CD14-positive monocyte (primary cell): ENCODE results near the gene DOC2A. TPM values are rescaled to one million over a fixed set of nuclear protein-coding genes. Genes with fewer than 3 reads are reported as not detected.

Experiments
- DNase-seq, 3 donors: peaks; one replicate each; pipeline ENCODE4 v3.0.0-alpha.2; 2011 to 2022
- H2AFZ ChIP-seq: 2 replicates; pipeline ENCODE4 v1.6.0; 2012; ENCODE audit warnings: mild to moderate bottlenecking, low read depth, low read length, inconsistent platforms; ENCODE audit not compliant: insufficient read depth, poor library complexity, severe bottlenecking
- H3K27ac ChIP-seq, 2 donors: 1 replicate in 1 of 2; 2 replicates in 1 of 2; pipeline ENCODE4 v1.5.1; 2012 to 2013; ENCODE audit warnings: low read length in 2 of 2, control low read depth in 1 of 2, inconsistent platforms in 1 of 2, low read depth in 1 of 2, mild to moderate bottlenecking in 1 of 2
- H3K27me3 ChIP-seq, 2 donors: one replicate each; pipeline versions ENCODE4 v1.6.0 to v1.6.1; 2011 to 2013; ENCODE audit warnings: low read length in 2 of 2; ENCODE audit not compliant: control insufficient read depth in 2 of 2, insufficient read depth in 2 of 2
- H3K36me3 ChIP-seq, 2 donors: replicated peaks in 1 of 2; 1 replicate in 1 of 2; 2 replicates in 1 of 2; pipeline versions ENCODE4 v1.5.1 to v1.6.1; 2012 to 2013; ENCODE audit warnings: low read length in 2 of 2, control low read depth in 1 of 2, inconsistent platforms in 1 of 2, mild to moderate bottlenecking in 1 of 2; ENCODE audit not compliant: insufficient read depth in 2 of 2, control insufficient read depth in 1 of 2
- H3K4me1 ChIP-seq, 2 donors: 1 replicate in 1 of 2; 2 replicates in 1 of 2; pipeline versions ENCODE4 v1.5.1 to v1.6.1; 2012 to 2013; ENCODE audit warnings: low read length in 2 of 2, control low read depth in 1 of 2, inconsistent platforms in 1 of 2, mild to moderate bottlenecking in 1 of 2, moderate library complexity in 1 of 2; ENCODE audit not compliant: insufficient read depth in 2 of 2, control insufficient read depth in 1 of 2
- H3K4me2 ChIP-seq: replicated peaks from 2 replicates; pipeline ENCODE3; 2012; ENCODE audit warnings: low read length, moderate library complexity, mild to moderate bottlenecking; ENCODE audit not compliant: poor library complexity, severe bottlenecking; ENCODE audit errors: extremely low read depth
- H3K4me3 ChIP-seq, 3 experiments: fragments of 200-600 bp in 1 of 3; sonication (generic) in 1 of 3; replicated peaks in 1 of 3; 1 replicate in 2 of 3; 2 replicates in 1 of 3; pipeline ENCODE4 v1.5.1; 2011 to 2013; ENCODE audit warnings: low read length in 3 of 3, mild to moderate bottlenecking in 3 of 3, control low read depth in 2 of 3, low read depth in 2 of 3, inconsistent platforms in 1 of 3, moderate library complexity in 1 of 3
- H3K79me2 ChIP-seq: 2 replicates; pipeline ENCODE4 v1.6.0; 2012; ENCODE audit warnings: mild to moderate bottlenecking, control low read depth, inconsistent platforms, low read length, moderate library complexity; ENCODE audit not compliant: insufficient read depth
- H3K9ac ChIP-seq: 2 replicates; pipeline ENCODE4 v1.6.0; 2017; ENCODE audit warnings: low read length, mild to moderate bottlenecking; ENCODE audit not compliant: insufficient read depth, poor library complexity, severe bottlenecking
- H3K9me3 ChIP-seq, 2 donors: replicated peaks in 1 of 2; 1 replicate in 1 of 2; 2 replicates in 1 of 2; pipeline versions ENCODE4 v1.5.1 to v1.6.1; 2012 to 2013; ENCODE audit warnings: low read length in 2 of 2, control low read depth in 1 of 2; ENCODE audit not compliant: control insufficient read depth in 1 of 2, insufficient read depth in 1 of 2
- H4K20me1 ChIP-seq: 2 replicates; pipeline ENCODE4 v1.6.0; 2012; ENCODE audit warnings: mild to moderate bottlenecking, low read length, control low read depth, moderate library complexity; ENCODE audit not compliant: insufficient read depth
- H3K27ac Mint-ChIP-seq, 7 donors: one replicate each; pipeline ENCODE4 v1.8.0; 2020; ENCODE audit warnings: mild to moderate bottlenecking in 7 of 7, mixed read lengths in 7 of 7, moderate library complexity in 6 of 7, inconsistent platforms in 2 of 7
- H3K27me3 Mint-ChIP-seq, 3 donors: one replicate each; pipeline ENCODE4 v1.8.0; 2021 to 2022; ENCODE audit warnings: low read depth in 3 of 3, mild to moderate bottlenecking in 3 of 3, mixed read lengths in 3 of 3, moderate library complexity in 3 of 3, inconsistent platforms in 1 of 3
- H3K36me3 Mint-ChIP-seq, 2 donors: one replicate each; pipeline ENCODE4 v1.8.0; 2020; ENCODE audit warnings: mixed read lengths in 2 of 2, inconsistent platforms in 1 of 2, mild to moderate bottlenecking in 1 of 2
- H3K4me1 Mint-ChIP-seq: one replicate; pipeline ENCODE4 v1.8.0; 2020; ENCODE audit warnings: mild to moderate bottlenecking, mixed read lengths
- H3K4me3 Mint-ChIP-seq, 2 donors: one replicate each; pipeline ENCODE4 v1.8.0; 2020; ENCODE audit warnings: mild to moderate bottlenecking in 2 of 2, mixed read lengths in 2 of 2, moderate library complexity in 1 of 2
- H3K9me3 Mint-ChIP-seq, 7 donors: one replicate each; pipeline ENCODE4 v1.8.0; 2020 to 2022; ENCODE audit warnings: mixed read lengths in 7 of 7, mild to moderate bottlenecking in 6 of 7, moderate library complexity in 6 of 7, inconsistent platforms in 2 of 7
- CTCF ChIP-seq: fragments of 200-600 bp; IDR thresholded peaks from one replicate; pipeline ENCODE4 v1.8.0; 2022; ENCODE audit warnings: antibody characterized with exemption, mild to moderate bottlenecking
- WGBS: methylation state at CpG from one replicate; pipeline ENCODE4 v1.1.5; 2013; ENCODE audit warnings: missing lambda C conversion rate; ENCODE audit not compliant: insufficient coverage; 5-methylcytosine and 5-hydroxymethylcytosine counted together
- intact Hi-C, 2 donors: fragments of 100-400 bp; cut with micrococcal nuclease; formaldehyde crosslinking; loops; one replicate each; pipeline versions ENCODE4 v1.15.0 to v1.15.1; 2023
- polyA plus RNA-seq, 3 donors: library from polyadenylated mRNA; depleted of rRNA in 1 of 3; unstranded in 2 of 3; stranded (reverse) in 1 of 3; fragments of 300-500 nt in 2 of 3; fragments of >200 nt in 1 of 3; fragmentation: Illumina TruSeq in 2 of 3; gene quantifications; 1 replicate in 2 of 3; 2 replicates in 1 of 3; pipeline ENCODE4 v1.2.3, GENCODE V29; 2012 to 2021

DOC2A gene
- polyA plus RNA-seq, 3 donors: 0.23 to 3.7 (median 0.66) TPM

DNA sequence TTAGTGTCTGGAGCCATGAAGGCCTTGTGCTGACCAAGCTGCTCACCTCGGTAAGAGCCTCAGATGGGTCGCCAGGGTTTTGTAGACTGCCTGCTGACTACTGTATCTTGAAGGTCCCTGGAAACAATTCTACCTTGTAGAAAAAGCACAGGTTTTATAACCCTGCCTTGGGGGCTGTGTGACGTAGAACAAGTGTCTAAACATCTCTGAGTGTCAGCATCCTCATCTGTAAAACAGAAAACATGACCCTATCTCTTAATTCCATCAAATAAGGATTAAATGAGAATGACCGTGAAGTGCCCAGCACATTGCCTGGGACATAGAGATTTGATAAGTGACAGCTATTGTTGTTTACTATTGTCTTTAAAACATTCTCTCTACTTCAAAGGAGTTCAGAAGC lies 42.6 kb downstream of the DOC2A start:
- Mint-ChIP-seq H3K36me3 (peaks cover 39 to 69% of the 10 kb centered on the region in 2 donors), H3K27ac (no peak overlapping the region), H3K27me3 (peaks cover 0 to 3% (median 2%) of the 10 kb centered on the region in 3 donors), H3K9me3 (peaks cover 0 to 5% (median 0%) of the 10 kb centered on the region in 7 donors), H3K4me1 (peaks cover 11% of the 10 kb centered on the region), H3K4me3 (no peak overlapping the region)
- Histone ChIP-seq H4K20me1 (peaks cover 10% of the 10 kb centered on the region), H3K79me2 (peaks cover 3% of the 10 kb centered on the region), H3K4me1 (peaks cover 10 to 15% of the 10 kb centered on the region in 2 donors), H3K36me3 (peaks cover 32 to 49% of the 10 kb centered on the region in 2 donors), H3K9ac (no peak overlapping the region), H2AFZ (no peak overlapping the region), H3K4me3 (no peak overlapping the region), H3K4me2 (no peak overlapping the region), H3K9me3 (no peaks in the 10 kb centered on the region), H3K27ac (no peak overlapping the region), H3K27me3 (no peaks in the 10 kb centered on the region)
- TF ChIP-seq CTCF: no peak
- DNase-seq: no peak
- intact Hi-C loops: no loop called here
- WGBS: no CpG with 5 or more reads among the region's 4 CpGs

GRCh38 chr16:29963021-29963743 lies 47.6 kb downstream of the DOC2A start:
- H3K27me3 Mint-ChIP-seq: peaks cover 2 to 3% (median 2%) of the 10 kb centered on the region in 3 donors
- Histone ChIP-seq H3K4me3 (peak overlapping the region; percentile 87 to 93 (median 91)), H3K9me3 (no peaks in the 10 kb centered on the region), H3K4me1 (peaks cover 15 to 18% of the 10 kb centered on the region in 2 donors), H3K27ac (peak overlapping the region; percentile 85 to 92), H3K27me3 (no peaks in the 10 kb centered on the region), H3K36me3 (peaks cover 12 to 18% of the 10 kb centered on the region in 2 donors), H3K9ac (peak overlapping the region; percentile 80), H3K79me2 (peaks cover 8% of the 10 kb centered on the region), H4K20me1 (peaks cover under 1% of the 10 kb centered on the region), H2AFZ (peak overlapping the region; percentile 92), H3K4me2 (peak overlapping the region; percentile 98)
- no peaks in the 10 kb centered on the region for H3K9me3 Mint-ChIP-seq
- no peak for DNase-seq
- TF ChIP-seq CTCF: no peak
- H3K36me3 Mint-ChIP-seq: peaks cover 18 to 30% of the 10 kb centered on the region in 2 donors
- H3K4me3 Mint-ChIP-seq: peak overlapping the region; percentile 95 to 96
- 90% methylated on average over 13 of the region's 14 CpGs for WGBS
- intact Hi-C loops: loop anchor here (5.0 kb wide), 1 partner anchor 36 kb away; the partner anchor contains the start of gene KCTD13 (in 2 of the 2)
- peaks cover 18% of the 10 kb centered on the region for H3K4me1 Mint-ChIP-seq
- H3K27ac Mint-ChIP-seq: peak overlapping the region; percentile 88 to 98 (median 96)
